Measurements from ENCODE around the gene SLC45A1.

DNA sequence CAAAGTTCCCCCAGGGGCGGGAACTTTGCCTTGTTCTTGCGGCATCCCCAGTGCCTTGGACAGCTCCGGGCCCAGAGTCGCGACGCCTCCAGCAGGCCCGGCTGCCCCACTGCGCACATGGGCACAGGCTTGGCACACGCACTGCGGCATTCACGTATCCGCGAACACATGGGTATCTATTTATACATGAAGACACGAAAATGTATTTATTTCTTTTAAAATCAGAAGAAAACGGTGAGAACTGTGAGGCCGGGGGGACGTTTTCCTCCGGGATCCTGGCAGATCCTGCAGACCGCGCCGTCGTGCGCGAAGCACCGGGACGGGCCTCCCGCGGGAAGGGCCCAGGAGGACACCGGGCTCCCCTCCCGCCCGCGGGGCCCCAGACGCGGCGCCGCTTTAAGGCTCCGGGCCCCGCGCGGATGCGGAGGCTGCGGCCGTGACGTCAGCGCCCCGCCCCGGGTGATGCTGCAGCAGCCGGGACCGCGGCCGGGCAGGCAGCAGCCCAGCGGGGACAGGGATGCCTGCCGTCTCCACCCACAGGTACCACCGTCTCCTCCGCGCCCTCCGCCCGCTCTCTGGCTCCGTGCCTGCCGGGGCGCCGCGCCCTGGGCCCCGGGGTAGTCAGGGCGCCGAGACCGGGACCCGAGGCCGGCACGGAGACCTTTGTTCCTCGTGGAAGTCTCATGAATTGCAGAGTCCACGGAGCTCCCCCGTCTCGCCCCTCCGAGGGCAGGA lies at the start of gene SLC45A1:
- TF ChIP-seq, protein P1, sequence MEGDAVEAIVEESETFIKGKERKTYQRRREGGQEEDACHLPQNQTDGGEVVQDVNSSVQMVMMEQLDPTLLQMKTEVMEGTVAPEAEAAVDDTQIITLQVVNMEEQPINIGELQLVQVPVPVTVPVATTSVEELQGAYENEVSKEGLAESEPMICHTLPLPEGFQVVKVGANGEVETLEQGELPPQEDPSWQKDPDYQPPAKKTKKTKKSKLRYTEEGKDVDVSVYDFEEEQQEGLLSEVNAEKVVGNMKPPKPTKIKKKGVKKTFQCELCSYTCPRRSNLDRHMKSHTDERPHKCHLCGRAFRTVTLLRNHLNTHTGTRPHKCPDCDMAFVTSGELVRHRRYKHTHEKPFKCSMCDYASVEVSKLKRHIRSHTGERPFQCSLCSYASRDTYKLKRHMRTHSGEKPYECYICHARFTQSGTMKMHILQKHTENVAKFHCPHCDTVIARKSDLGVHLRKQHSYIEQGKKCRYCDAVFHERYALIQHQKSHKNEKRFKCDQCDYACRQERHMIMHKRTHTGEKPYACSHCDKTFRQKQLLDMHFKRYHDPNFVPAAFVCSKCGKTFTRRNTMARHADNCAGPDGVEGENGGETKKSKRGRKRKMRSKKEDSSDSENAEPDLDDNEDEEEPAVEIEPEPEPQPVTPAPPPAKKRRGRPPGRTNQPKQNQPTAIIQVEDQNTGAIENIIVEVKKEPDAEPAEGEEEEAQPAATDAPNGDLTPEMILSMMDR (IDR thresholded peaks at IDR 0.05 in 2 of 3, conservative IDR thresholded peaks at IDR 0.05 in 1 of 3; ENCODE audit: insufficient read depth in 2 of 3, low read depth in 1 of 3, low read length in 3 of 3), result no peak
- no peak for TF ChIP-seq HLTF (IDR thresholded peaks at IDR 0.05)

Measured in K562 (cell line).